ENCODE results near the gene CDK6. TPM values are rescaled to one million over a fixed set of nuclear protein-coding genes. Genes with fewer than 3 reads are reported as not detected.

CDK6 gene
- total RNA-seq, 2 donors from 2014 or later = 13.6 to 39.9 TPM

GRCh38 chr7:92848851-92849250, 12.5 kb upstream of the CDK6 start:
- no peak for TF ChIP-seq CTCF (IDR thresholded peaks at IDR 0.05)
- TF ChIP-seq POLR2AphosphoS5 (IDR thresholded peaks at IDR 0.05) = no peak
- no peak for TF ChIP-seq POLR2A (IDR thresholded peaks at IDR 0.05)
- Histone ChIP-seq H3K27ac (no peak overlapping the region), H3K27me3 (replicated peaks; ENCODE audit: insufficient read depth) (no peaks in the 10 kb centered on the region), H3K9me3 (no peaks in the 10 kb centered on the region), H3K4me3 (no peak overlapping the region), H3K4me1 (replicated peaks) (no peaks in the 10 kb centered on the region), H3K36me3 (no peaks in the 10 kb centered on the region)
- WGBS = 85% methylated on average over 3 of the region's 3 CpGs
- intact Hi-C loops (cut with DNase I) = no loop called here
- no peak for DNase-seq (ENCODE audit: low spot score)

- H3K27ac ChIP-seq = no peak overlapping the region
- TF ChIP-seq POLR2A (IDR thresholded peaks at IDR 0.05) = no peak
- no peak for TF ChIP-seq POLR2AphosphoS5 (IDR thresholded peaks at IDR 0.05)
- no peak for TF ChIP-seq CTCF (IDR thresholded peaks at IDR 0.05)
- H3K9me3 ChIP-seq = no peaks in the 10 kb centered on the region
- DNase-seq (ENCODE audit: low spot score) = no peak
- H3K36me3 ChIP-seq = no peaks in the 10 kb centered on the region
- no peaks in the 10 kb centered on the region for H3K27me3 ChIP-seq (replicated peaks; ENCODE audit: insufficient read depth)
- H3K4me1 ChIP-seq (replicated peaks) = no peaks in the 10 kb centered on the region
- intact Hi-C loops (cut with DNase I) = no loop called here
- 85% methylated on average over 2 of the region's 2 CpGs for WGBS
- no peak overlapping the region for H3K4me3 ChIP-seq
These were observed 12.1 kb upstream of the CDK6 start for GRCh38 chr7:92848441-92848840.

GRCh38 chr7:92847305-92847704, 10.9 kb upstream of the CDK6 start:
- no peaks in the 10 kb centered on the region for H3K36me3 ChIP-seq
- 87% methylated on average over 2 of the region's 2 CpGs for WGBS
- no peaks in the 10 kb centered on the region for H3K4me1 ChIP-seq (replicated peaks)
- intact Hi-C loops (cut with DNase I) = no loop called here
- no peak for DNase-seq (ENCODE audit: low spot score)
- H3K27me3 ChIP-seq (replicated peaks; ENCODE audit: insufficient read depth) = no peaks in the 10 kb centered on the region
- TF ChIP-seq POLR2A (IDR thresholded peaks at IDR 0.05) (no peak), POLR2AphosphoS5 (IDR thresholded peaks at IDR 0.05) (no peak), CTCF (IDR thresholded peaks at IDR 0.05) (no peak)
- no peak overlapping the region for H3K4me3 ChIP-seq
- H3K27ac ChIP-seq = no peak overlapping the region
- H3K9me3 ChIP-seq = no peaks in the 10 kb centered on the region

GRCh38 chr7:92845736-92846135, 9.4 kb upstream of the CDK6 start:
- DNase-seq (ENCODE audit: low spot score) = no peak
- no peaks in the 10 kb centered on the region for H3K36me3 ChIP-seq
- no peak overlapping the region for H3K27ac ChIP-seq
- TF ChIP-seq POLR2AphosphoS5 (IDR thresholded peaks at IDR 0.05) = no peak
- no peak for TF ChIP-seq CTCF (IDR thresholded peaks at IDR 0.05)
- TF ChIP-seq POLR2A (IDR thresholded peaks at IDR 0.05) = no peak
- no peak overlapping the region for H3K4me3 ChIP-seq
- no peaks in the 10 kb centered on the region for H3K27me3 ChIP-seq (replicated peaks; ENCODE audit: insufficient read depth)
- no peaks in the 10 kb centered on the region for H3K4me1 ChIP-seq (replicated peaks)
- no peaks in the 10 kb centered on the region for H3K9me3 ChIP-seq
- 72% methylated on average over 2 of the region's 2 CpGs for WGBS
- intact Hi-C loops (cut with DNase I) = no loop called here

GRCh38 chr7:92843781-92844180, 7.4 kb upstream of the CDK6 start:
- Histone ChIP-seq H3K4me1 (replicated peaks) (no peaks in the 10 kb centered on the region), H3K36me3 (no peaks in the 10 kb centered on the region), H3K27ac (no peak overlapping the region), H3K4me3 (no peak overlapping the region), H3K9me3 (no peaks in the 10 kb centered on the region), H3K27me3 (replicated peaks; ENCODE audit: insufficient read depth) (no peaks in the 10 kb centered on the region)
- intact Hi-C loops (cut with DNase I) = no loop called here
- TF ChIP-seq POLR2AphosphoS5 (IDR thresholded peaks at IDR 0.05) (no peak), CTCF (IDR thresholded peaks at IDR 0.05) (no peak), POLR2A (IDR thresholded peaks at IDR 0.05) (no peak)
- WGBS = 87% methylated on average over 4 of the region's 4 CpGs
- no peak for DNase-seq (ENCODE audit: low spot score)

All from prostate gland (tissue), 2 donors.